NCI-H524 treated with DMSO at 0.1 percent for 48 hours (cell line): ENCODE measurements around the gene NUTM2G.
"Not testable (repeated sequence)": the region's sequence is repeated elsewhere in the genome, so short reads cannot be mapped to it uniquely, and the experiment has no call there.

Experiments
- DNase-seq: peaks from one replicate; lab custom pipeline; 2025; lab: John Stamatoyannopoulos, UW

NUTM2G gene

DNA sequence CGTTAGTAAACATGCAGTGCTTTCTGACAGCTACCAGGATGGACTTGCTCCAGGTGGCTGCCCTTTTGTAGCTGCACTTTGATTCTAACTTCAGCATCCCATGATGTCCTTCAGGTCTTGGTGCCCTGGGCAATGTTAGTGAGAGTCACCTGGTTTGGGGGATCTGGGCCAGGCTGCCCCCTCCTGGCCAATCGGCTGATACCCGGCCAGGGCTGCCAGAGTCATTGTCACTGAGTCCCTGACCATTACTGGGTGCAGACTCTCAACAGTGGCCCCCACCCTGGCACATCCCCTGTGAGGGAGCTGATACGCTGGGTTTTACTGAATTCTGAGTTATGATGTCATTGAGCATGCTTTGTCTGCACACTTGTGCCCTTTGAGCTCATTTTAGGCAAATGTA is 13.5 kb downstream of the NUTM2G start:
- not testable (repeated sequence) for DNase-seq

- DNase-seq, result not testable (repeated sequence)
Measured at GRCh38 chr9:96949346-96949745, 20.7 kb downstream of the NUTM2G start.

- not testable (repeated sequence) for DNase-seq
Measured at GRCh38 chr9:96950539-96950938, 21.9 kb downstream of the NUTM2G start.

DNA sequence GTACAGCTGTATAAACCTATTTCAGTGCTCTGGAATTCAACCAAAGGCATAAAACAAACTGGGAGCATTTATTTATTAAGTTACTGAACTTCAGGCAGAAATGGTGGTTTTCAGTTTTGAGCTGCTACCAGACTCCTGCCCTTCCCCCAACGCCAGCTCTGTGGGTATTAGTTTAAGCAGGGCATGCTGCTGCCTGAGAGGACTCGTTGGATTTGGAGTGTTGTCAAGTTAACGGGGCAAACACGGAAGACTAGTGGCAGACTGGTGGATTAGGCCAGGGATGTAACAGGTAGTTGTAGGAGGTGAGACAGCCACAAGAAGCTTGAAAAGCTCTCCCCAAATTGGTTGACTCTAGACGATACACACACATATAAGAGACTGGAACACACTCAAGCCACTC is 38.9 kb downstream of the NUTM2G start:
- DNase-seq, result not testable (repeated sequence)

DNA sequence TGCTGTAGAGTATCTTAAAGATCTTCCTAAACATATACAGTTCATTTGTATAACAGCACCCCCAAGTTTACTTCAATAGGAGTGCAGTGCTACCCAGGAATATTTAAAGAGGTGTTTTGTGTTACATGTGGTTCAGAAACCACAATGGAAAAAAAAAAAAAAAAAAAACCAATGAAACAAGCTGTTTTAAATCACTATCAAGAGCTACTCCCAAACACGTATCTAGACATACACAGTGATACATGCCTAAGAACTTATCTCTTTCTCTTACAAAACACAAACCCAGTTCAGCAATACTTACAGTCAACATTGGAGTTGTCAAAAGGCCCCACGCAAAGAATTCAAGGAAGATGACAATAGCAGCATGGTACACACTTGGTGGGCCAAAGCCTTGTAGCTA is 43.9 kb downstream of the NUTM2G start:
- not testable (repeated sequence) for DNase-seq

DNA sequence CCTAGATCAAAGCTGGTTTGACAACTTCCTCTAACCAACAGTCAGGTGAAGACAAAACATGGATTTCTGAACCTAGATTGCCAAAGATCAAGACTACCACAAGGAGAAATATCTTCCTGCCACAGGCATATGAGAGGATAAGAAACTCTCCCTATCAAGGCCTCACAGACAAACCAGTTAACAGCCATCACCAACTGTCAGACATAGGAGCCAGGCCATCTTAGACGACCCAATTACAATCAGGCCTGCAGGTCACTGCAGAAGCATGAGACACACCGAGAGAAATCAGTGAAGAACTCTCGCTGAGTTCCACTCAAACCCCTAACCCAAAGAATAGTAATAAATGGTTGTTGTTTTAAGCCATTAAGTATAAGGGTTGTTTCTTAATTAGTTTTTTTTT is 45.4 kb downstream of the NUTM2G start:
- DNase-seq, result not testable (repeated sequence)

- DNase-seq, result not testable (repeated sequence)
Measured at GRCh38 chr9:96983496-96984122, 55.0 kb downstream of the NUTM2G start.

DNA sequence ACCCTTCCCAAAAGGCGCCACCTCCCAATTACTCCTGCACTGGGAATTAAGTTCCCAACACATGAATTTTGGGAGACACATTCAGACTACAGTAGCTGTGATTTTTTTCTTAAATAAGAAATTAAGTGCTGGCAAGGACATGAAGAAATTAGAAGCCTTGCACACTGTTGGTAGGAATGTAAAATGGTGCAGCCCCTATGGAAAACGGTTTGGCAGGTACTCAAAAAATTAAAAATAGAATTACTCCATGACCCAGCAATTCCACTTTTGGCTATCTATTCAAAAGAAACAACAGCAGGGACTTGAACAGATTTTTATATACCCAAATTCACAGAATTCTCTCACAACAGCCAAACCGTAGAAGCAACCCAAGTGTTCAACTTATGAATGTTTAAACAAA is 55.5 kb downstream of the NUTM2G start:
- not testable (repeated sequence) for DNase-seq

- DNase-seq, result not testable (repeated sequence)
Measured at GRCh38 chr9:96984887-96985286, 56.2 kb downstream of the NUTM2G start.
